Measurements from ENCODE around the gene THAP9. TPM values are rescaled to one million over a fixed set of nuclear protein-coding genes. Genes with fewer than 3 reads are reported as not detected.
A peak's percentile ranks its signal among the peaks of the same experiment; 100 is the strongest.
"Not testable (repeated sequence)": the region's sequence is repeated elsewhere in the genome, so short reads cannot be mapped to it uniquely, and the experiment has no call there.

THAP9 gene
- total RNA-seq, 2 donors from 2014 or later, result 2.7 to 3.9 TPM

GRCh38 chr4:82861529-82861928 is 39.0 kb upstream of the THAP9 start:
- ATAC-seq (ENCODE audit: insufficient number of reproducible peaks, low FRiP score, low read depth), result no peak
- Histone ChIP-seq H3K9me3 (no peaks in the 10 kb centered on the region), H3K27me3 (replicated peaks; ENCODE audit: insufficient read depth) (no peaks in the 10 kb centered on the region), H3K36me3 (peaks cover 14% of the 10 kb centered on the region), H3K4me1 (ENCODE audit: control insufficient read depth in 1 of 2, low read depth in 2 of 2) (peaks cover 0 to 13% of the 10 kb centered on the region in 2 donors), H3K27ac (peak overlapping the region in 1 of 2 donors; percentile 38), H3K4me3 (no peak overlapping the region)
- no peak for TF ChIP-seq CTCF (IDR thresholded peaks at IDR 0.05)
- no peak for DNase-seq (ENCODE audit: low spot score)

- ATAC-seq (ENCODE audit: insufficient number of reproducible peaks, low FRiP score, low read depth) (no peak), DNase-seq (ENCODE audit: low spot score) (no peak)
- Histone ChIP-seq H3K27me3 (replicated peaks; ENCODE audit: insufficient read depth) (no peaks in the 10 kb centered on the region), H3K4me3 (no peak overlapping the region), H3K36me3 (peaks cover 15% of the 10 kb centered on the region), H3K4me1 (ENCODE audit: control insufficient read depth in 1 of 2, low read depth in 2 of 2) (peaks cover 0 to 13% of the 10 kb centered on the region in 2 donors), H3K27ac (peak overlapping the region in 1 of 2 donors; percentile 35), H3K9me3 (no peaks in the 10 kb centered on the region)
- no peak for TF ChIP-seq CTCF (IDR thresholded peaks at IDR 0.05)
Measured at GRCh38 chr4:82864336-82864979, 36.1 kb upstream of the THAP9 start.

- no peak for DNase-seq (ENCODE audit: low spot score)
- Histone ChIP-seq H3K27ac (peak overlapping the region; percentile 49 to 71), H3K9me3 (no peaks in the 10 kb centered on the region), H3K36me3 (peaks cover 23% of the 10 kb centered on the region), H3K4me1 (ENCODE audit: control insufficient read depth in 1 of 2, low read depth in 2 of 2) (peaks cover 0 to 13% of the 10 kb centered on the region in 2 donors), H3K4me3 (no peak overlapping the region), H3K27me3 (replicated peaks; ENCODE audit: insufficient read depth) (no peaks in the 10 kb centered on the region)
- no peak for TF ChIP-seq CTCF (IDR thresholded peaks at IDR 0.05)
- peak; percentile 92 for ATAC-seq (ENCODE audit: insufficient number of reproducible peaks, low FRiP score, low read depth)
Measured at GRCh38 chr4:82865592-82865991, 34.9 kb upstream of the THAP9 start.

- H3K4me3 ChIP-seq; H3K27me3 ChIP-seq (replicated peaks; ENCODE audit: insufficient read depth); DNase-seq (ENCODE audit: low spot score); ATAC-seq (ENCODE audit: insufficient number of reproducible peaks, low FRiP score, low read depth); H3K9me3 ChIP-seq: not testable (repeated sequence)
- peaks cover 0 to 13% of the 10 kb centered on the region in 2 donors for H3K4me1 ChIP-seq (ENCODE audit: control insufficient read depth in 1 of 2, low read depth in 2 of 2)
- peak overlapping the region; percentile 49 to 71 for H3K27ac ChIP-seq
- peaks cover 26% of the 10 kb centered on the region for H3K36me3 ChIP-seq
Measured at GRCh38 chr4:82866033-82866432, 34.5 kb upstream of the THAP9 start.

GRCh38 chr4:82866706-82867385 is 33.7 kb upstream of the THAP9 start:
- no peaks in the 10 kb centered on the region for H3K27me3 ChIP-seq (replicated peaks; ENCODE audit: insufficient read depth)
- no peaks in the 10 kb centered on the region for H3K9me3 ChIP-seq
- ATAC-seq (ENCODE audit: insufficient number of reproducible peaks, low FRiP score, low read depth), result no peak
- H3K4me1 ChIP-seq (ENCODE audit: control insufficient read depth in 1 of 2, low read depth in 2 of 2), result peaks cover 0 to 13% of the 10 kb centered on the region in 2 donors
- peaks cover 28% of the 10 kb centered on the region for H3K36me3 ChIP-seq
- H3K4me3 ChIP-seq, result no peak overlapping the region
- TF ChIP-seq CTCF (IDR thresholded peaks at IDR 0.05), result no peak
- H3K27ac ChIP-seq, result peak overlapping the region in 1 of 2 donors; percentile 71
- DNase-seq (ENCODE audit: low spot score), result no peak

Data from thoracic aorta (tissue), 2 donors.